PC-9 (cell line): Measurements from ENCODE around the gene B3GNT5.

Experiments used
- EZH2 ChIP-seq: fragments of 200-600 bp; sonication (generic); IDR thresholded peaks from 2 replicates; pipeline ENCODE4 v1.8.0; 2017; ENCODE audit warnings: antibody characterized with exemption, low read depth
- TF ChIP-seq, protein P1 (sequence below): fragments of 200-600 bp; sonication (generic); conservative IDR thresholded peaks from 2 replicates; pipeline ENCODE4 v1.6.1; 2017; ENCODE audit warnings: mixed run types, antibody characterized with exemption, mild to moderate bottlenecking, moderate library complexity

DNA sequence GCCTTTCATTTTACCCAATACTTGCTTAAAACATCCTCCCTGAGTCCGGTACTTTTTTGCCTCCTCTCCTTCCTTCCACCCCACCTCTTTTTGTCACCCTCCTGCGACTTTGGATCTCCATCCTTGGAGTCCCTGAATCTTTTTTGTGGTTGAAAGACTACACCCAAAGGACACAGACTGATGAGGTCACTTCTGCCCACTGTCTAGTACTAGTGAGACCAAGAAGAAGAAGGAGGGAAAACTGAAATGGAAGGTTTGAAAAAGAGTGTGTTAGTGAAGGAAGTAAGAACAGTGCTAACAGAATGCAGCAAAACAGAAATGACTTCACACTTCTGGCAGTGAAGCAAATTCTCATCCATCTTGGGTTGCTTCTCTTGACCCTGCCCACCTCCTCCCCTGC is 6.6 kb downstream of the B3GNT5 start:
- TF ChIP-seq EZH2: no peak
- TF ChIP-seq, protein P1, sequence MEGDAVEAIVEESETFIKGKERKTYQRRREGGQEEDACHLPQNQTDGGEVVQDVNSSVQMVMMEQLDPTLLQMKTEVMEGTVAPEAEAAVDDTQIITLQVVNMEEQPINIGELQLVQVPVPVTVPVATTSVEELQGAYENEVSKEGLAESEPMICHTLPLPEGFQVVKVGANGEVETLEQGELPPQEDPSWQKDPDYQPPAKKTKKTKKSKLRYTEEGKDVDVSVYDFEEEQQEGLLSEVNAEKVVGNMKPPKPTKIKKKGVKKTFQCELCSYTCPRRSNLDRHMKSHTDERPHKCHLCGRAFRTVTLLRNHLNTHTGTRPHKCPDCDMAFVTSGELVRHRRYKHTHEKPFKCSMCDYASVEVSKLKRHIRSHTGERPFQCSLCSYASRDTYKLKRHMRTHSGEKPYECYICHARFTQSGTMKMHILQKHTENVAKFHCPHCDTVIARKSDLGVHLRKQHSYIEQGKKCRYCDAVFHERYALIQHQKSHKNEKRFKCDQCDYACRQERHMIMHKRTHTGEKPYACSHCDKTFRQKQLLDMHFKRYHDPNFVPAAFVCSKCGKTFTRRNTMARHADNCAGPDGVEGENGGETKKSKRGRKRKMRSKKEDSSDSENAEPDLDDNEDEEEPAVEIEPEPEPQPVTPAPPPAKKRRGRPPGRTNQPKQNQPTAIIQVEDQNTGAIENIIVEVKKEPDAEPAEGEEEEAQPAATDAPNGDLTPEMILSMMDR: no peak
